GM21529 (cell line): ENCODE results near the gene FOSL2.

Experiments
- ATAC-seq: cut with Tn5 transposase; IDR thresholded peaks from one replicate; pipeline ENCODE4 v1.9.1; 2021; ENCODE audit not compliant: unreplicated experiment

FOSL2 gene

GRCh38 chr2:28392297-28393113 lies at the start of gene FOSL2:
FOSL2 (plus strand) TSS chr2:28392858; CDS start chr2:28393721, 863 bp downstream.
- peak; percentile 75 for ATAC-seq

GRCh38 chr2:28343184-28343942 lies 49.3 kb upstream of the FOSL2 start:
- ATAC-seq = no peak

GRCh38 chr2:28343971-28344715 lies 48.5 kb upstream of the FOSL2 start:
- no peak for ATAC-seq

- ATAC-seq = no peak
Measured at GRCh38 chr2:28344756-28345373, 47.8 kb upstream of the FOSL2 start.

- no peak for ATAC-seq
Measured at GRCh38 chr2:28345619-28346018, 47.0 kb upstream of the FOSL2 start.

GRCh38 chr2:28346587-28346986 lies 46.1 kb upstream of the FOSL2 start:
- ATAC-seq = no peak

- ATAC-seq = no peak
Measured at GRCh38 chr2:28347193-28347592, 45.5 kb upstream of the FOSL2 start.

- no peak for ATAC-seq
Measured at GRCh38 chr2:28347596-28347995, 45.1 kb upstream of the FOSL2 start.

- no peak for ATAC-seq
Measured at GRCh38 chr2:28348149-28348567, 44.5 kb upstream of the FOSL2 start.

- no peak for ATAC-seq
Measured at GRCh38 chr2:28348921-28349320, 43.7 kb upstream of the FOSL2 start.

GRCh38 chr2:28349546-28350165 lies 43.0 kb upstream of the FOSL2 start:
- ATAC-seq = no peak

GRCh38 chr2:28350196-28350595 lies 42.5 kb upstream of the FOSL2 start:
- ATAC-seq = no peak

GRCh38 chr2:28350791-28351285 lies 41.8 kb upstream of the FOSL2 start:
- ATAC-seq = no peak

GRCh38 chr2:28351621-28352020 lies 41.0 kb upstream of the FOSL2 start:
- no peak for ATAC-seq

GRCh38 chr2:28352104-28352503 lies 40.6 kb upstream of the FOSL2 start:
- ATAC-seq = no peak

GRCh38 chr2:28352610-28353195 lies 40.0 kb upstream of the FOSL2 start:
- no peak for ATAC-seq

- no peak for ATAC-seq
Measured at GRCh38 chr2:28354920-28355520, 37.6 kb upstream of the FOSL2 start.

GRCh38 chr2:28355521-28356094 lies 37.0 kb upstream of the FOSL2 start:
- no peak for ATAC-seq
